NCI-H187 (cell line): ENCODE results near the gene CALML5.
"Not testable (repeated sequence)": the region's sequence is repeated elsewhere in the genome, so short reads cannot be mapped to it uniquely, and the experiment has no call there.

Experiments
- DNase-seq, 2 experiments: peaks; one replicate each; lab custom pipeline; 2025; lab: John Stamatoyannopoulos, UW

The CALML5 gene

DNA sequence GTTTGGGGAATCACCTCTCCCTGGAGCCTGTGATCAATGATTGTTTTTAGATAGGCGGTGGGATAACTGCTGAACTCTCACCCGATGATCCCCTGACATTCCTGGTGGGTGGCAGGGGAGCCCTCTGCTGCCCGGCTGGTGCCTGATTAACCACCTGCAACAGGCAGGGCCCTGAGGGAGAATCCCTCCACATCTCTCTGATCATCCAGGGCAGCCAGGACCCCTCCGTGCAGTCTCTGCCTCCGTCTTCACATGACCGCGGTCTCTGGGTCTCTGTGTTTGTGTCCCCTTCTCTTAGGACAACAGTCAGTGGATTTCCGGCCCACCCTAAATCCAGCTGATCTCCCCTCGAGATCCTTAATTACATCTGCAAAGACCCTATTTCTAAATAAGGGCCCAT lies 17.4 kb downstream of the CALML5 start:
- DNase-seq = no peak

GRCh38 chr10:5481121-5481520 lies 18.2 kb downstream of the CALML5 start:
- DNase-seq = no peak

DNA sequence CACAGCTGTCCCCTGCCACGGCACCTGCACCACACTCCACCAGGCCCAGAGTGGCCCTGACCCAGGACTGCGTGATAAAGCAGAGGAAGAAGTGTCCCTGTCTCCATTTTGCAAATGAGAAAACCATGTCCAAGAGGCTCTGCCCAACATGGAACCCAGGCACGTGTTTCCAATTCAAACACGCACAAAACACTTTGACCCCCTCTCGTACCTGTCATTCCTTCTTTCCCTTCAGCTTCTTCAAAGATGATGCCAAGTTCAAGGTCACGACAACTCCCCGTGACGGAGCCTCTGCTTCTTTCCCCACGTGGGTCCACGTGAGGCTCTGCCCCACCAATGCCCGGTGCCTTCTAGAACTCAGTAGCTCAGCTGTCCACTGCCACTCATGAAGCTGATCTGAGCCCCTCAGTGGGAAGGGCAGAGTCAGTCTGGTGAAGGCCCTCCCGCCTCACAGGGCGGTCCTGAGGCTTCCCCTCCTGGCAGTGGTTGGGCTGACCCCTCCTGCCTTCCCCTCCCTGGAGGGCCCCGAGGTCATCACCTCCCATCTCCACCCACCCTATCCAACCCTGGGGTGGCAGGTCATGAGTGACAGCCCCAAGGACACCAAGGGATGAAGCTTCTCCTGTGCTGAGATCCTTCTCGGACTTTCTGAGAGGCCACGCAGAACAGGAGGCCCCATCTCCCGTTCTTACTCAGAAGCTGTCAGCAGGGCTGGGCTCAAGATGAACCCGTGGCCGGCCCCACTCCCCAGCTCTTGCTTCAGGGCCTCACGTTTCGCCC lies 19.0 kb downstream of the CALML5 start:
- DNase-seq = no peak

DNA sequence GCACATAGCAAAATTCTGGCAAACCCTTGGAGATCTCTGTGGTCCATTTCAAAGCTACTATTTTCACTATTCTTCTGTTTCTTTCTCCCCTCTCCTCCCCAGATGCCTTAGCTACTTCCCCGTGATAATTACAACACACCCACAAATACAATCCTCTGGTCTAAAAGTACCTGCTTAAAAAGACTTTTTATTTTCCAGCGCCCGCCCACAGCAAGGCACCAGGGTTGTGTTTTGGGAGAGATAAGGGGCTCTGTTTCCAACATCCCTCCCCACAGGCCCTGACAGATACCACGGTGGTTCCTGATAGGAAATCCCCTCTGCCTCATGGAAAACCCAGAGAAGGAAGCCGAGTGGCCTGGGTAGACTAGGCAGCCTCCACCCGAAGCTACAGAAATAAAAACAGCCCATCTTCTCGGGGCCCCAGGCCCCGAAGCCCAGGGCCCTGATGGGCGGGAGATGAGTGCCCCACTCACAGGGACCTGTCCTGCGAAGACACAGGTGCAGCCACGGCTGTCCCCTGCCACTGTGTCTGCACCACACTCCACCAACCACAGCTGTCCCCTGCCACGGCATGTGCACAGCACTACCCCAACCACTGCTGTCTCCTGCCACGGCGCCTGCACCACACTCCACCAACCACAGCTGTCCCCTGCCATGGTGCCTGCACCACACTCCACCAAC lies 19.7 kb downstream of the CALML5 start:
- DNase-seq = no peak

DNA sequence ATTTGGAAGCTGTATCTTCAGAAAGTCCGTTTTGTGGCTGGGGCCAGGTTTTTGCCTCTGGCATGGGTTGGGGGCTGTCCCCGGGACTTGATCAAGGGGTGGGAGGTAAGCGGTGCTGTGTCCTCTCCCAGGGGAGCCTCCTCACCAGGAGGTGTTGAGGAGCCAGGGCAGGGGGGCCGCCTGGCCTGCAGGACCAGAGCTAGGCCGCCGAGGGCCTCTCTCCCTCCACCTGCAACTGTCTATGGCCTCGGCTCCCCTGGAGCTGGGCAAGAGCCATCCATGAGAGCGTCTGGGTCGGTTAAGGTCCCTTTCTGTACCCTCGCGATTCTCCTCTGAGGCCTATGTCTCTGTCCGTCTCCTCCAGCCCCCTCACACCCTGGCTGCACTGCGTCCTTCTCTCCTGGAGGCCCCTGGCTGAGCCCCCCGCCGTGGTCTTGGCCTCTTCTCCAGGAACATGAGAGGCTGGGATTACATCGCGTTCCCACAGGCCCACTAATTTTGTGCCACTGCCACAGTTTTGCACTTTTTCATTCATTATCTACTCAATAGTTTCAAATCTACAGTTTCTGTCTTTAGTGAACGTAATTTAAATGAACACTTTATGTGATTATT lies 20.6 kb downstream of the CALML5 start:
- no peak for DNase-seq

DNA sequence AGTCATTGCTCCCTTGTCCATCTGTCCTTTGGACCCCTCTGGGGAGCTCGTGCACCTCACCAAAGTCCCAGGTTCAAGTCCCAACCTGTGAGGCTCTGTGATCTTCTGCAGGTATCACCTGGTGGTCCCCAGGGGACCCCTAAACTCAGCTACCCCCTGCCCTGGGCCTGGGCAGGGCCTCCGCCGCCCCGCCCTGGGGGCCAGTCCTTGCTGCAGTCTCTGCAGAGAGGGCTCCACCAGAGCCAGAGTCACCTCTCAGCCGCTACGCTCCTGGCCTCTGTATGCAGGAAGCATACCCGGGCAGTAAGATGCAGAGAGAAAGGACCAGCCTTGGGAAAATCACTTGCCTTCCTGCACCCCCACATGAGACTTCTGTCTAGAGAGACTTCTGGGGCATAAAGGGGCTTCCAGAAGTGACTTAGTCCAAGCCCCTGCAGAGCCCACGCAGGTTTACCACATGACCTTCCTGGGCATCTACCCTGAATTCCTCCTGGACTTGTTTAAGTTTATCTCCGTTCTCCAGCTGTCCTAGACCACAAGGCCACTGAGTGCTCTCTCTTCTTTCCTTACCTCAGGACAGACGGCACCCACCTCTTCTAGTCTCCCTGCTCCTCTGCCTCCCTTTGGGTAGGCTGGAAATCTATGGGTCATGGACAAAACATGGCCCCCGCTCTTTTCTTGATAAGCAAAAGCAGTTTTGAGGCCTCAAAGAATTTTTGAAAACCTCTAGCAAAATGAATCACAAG lies 21.2 kb downstream of the CALML5 start:
- no peak for DNase-seq

- DNase-seq = no peak
Measured at GRCh38 chr10:5476918-5477525, 22.3 kb downstream of the CALML5 start.

GRCh38 chr10:5475974-5476807 lies 23.2 kb downstream of the CALML5 start:
- not testable (repeated sequence) for DNase-seq

DNA sequence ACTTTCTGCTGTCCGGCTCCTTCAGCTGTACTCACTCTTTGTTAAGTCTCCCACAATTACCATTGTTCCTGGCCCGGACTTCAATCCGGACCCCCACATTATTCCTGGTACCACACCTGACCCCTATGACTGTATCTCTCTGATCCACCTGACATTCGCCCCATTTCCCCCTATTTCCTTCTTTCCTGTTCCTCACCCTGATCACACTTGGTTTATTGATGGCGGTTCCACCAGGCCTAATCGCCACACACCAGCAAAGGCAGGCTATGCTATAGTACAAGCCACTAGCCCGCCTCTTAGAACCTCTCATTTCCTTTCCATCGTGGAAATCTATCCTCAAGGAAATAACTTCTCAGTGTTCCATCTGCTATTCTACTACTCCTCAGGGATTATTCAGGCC lies 24.3 kb downstream of the CALML5 start:
- not testable (repeated sequence) for DNase-seq

DNA sequence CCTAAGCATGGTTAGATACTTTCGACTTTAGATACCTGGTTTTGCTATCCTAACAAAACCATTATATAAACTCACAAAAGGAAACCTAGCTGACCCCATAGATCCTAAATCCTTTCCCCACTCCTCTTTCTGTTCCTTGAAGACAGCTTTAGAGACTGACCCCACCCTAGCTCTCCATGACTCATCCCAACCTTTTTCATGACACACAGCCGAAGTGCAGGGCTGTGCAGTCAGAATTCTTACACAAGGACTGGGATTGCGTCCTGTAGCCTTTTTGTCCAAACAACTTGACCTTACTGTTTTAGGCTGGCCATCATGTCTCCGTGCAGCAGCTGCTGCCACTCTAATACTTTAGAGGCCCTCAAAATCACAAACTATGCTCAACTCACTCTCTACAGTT lies 24.7 kb downstream of the CALML5 start:
- not testable (repeated sequence) for DNase-seq

DNA sequence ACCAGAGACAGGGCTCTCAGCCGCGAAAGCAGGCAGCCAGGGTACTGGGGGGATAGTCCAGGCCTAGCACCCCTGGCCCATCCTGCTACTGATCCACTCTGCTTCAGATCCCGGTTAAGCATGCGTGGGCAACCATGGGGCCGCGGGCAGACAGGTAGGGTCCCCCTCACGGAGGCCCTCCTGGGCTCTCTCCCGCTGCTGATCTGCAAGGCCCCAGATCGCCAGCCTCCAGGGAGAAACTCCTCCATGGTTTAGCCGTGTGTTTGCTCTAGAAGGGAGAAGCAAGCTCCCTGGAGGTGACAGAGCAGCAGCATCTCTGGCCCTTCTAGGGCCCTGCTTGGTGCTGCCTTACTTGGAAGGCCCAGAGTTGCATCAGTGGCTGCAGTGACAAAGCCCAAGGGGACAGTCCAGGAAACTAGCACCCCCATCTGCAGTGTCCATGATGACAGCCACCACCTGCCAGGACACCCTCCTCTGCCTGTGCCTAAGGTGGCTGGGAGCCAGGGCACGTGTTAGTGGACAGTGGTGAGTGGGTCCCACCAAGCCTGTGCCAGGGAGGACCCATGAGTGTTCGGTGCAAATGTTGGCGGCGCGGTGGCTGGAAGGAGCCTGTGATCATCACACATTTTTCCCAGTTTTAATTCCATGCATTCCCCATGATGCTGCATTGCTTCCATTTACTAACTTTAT lies 29.2 kb downstream of the CALML5 start:
- no peak for DNase-seq

GRCh38 chr10:5469353-5470061 lies 29.9 kb downstream of the CALML5 start:
- no peak for DNase-seq

DNA sequence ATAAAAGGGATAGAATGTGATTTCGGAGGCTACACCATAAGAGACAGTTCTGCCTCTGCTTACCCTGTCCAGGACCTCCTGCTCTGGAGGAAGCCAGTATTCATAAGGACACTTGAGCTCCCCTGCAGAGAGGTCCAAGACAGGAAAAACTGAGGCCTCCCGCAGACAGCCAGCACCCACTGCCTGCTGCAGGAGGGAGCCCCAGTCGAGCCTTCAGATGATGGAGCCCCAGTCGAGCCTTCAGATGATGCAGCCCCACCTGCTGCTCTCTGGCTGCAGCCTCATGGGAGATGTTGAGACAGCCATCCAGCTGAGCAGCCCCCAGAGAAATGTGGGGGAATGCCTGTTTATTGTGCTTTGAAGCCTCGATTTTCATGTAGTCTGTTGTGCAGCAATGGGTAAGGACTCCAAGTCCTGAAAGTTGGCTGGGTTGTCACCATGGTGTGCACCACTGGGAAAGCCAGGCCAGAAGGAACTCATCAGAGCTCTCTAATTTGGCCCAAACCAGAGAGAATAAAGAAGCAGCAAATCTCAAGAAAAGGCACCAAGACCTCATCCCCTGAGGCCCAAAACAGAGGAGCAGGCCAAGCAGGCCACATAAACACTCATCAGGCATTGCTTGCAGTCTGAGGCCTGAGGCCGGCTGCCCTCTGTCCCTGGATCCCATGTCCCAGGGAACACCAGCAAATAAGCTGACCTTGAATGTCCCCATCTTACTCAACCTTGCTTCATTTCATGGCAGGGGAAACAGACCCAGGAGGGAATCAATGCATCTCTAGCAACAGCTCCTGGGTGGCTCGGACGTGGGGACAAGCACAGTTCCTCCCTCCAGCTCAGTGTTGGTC lies 30.9 kb downstream of the CALML5 start:
- no peak for DNase-seq

DNA sequence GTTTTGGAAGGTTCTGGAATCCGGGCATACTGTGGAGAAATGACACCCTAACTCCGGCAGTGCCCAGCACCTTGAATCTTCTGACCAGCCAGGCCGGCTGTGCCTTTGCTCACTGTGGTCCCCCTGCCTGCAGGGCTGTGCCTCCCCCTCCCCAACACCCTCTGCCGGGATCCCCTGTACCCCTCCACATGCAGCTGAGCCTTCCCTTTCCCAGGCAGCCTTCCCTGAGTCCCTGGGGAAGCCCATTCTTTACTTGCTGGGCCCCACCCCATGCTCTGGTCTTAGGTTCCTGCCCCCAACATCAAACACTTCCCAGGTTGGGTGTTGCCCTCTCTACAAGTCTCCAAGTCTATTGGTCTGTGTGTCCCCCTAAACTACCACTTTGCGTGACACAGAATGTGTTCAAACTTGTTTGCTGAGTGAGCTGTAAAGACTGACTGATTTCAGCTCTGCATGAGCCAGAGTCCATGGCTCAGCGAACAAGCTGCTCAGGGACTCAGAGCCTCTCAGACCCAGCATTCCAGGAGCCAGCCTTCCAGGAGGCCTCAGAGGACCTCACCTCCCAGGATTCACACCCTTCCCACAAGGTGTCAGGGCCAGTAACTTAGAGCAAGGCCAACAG lies 31.6 kb downstream of the CALML5 start:
- DNase-seq = no peak

GRCh38 chr10:5467207-5467535 lies 32.2 kb downstream of the CALML5 start:
- DNase-seq = no peak

GRCh38 chr10:5466451-5467206 lies 32.7 kb downstream of the CALML5 start:
- DNase-seq = peak; percentile 18 to 47

DNA sequence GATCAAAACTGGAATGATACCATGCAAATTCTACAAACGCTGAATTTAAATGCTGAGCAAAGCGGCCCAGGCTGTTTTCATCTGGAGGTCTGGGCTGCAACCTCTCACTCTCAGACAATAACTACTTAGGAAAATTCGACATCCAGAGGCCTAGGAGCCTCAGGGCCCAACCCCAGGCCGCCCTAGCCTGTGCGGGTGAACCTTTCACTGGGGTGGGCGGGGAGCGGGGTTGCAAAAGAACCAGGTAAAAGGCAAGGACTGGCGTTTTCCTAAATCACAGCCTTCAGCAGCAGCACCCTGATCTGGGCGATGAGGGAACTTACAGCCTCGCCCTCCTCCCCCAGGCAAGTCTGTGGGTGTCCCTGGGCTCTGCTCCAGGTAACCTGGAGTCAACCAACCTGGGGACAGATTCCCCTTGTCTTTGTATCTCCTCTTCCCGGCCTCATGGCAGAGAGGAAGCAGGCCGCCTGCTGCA lies 33.4 kb downstream of the CALML5 start:
- no peak for DNase-seq

DNA sequence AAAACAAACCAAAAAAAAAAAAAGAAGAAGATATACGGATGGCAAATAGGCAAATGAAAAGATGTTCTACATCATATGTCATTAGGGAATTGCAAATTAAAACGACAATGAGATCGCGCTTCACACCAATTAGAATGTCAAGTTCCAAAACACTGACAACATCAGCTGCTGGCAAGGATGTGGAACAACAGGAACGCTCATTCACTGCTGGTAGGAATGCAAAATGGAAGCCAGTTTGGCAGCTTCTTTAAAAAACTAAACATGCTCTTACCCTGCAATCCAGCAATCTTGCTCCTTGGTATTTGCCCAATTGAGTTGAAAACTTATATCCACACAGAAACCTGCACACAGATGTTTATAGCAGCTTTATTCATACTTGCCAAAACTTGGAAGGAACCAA lies 34.8 kb downstream of the CALML5 start:
- DNase-seq = no peak
